OCI-LY1 (cell line): ENCODE data around the gene HOXD8.
A peak's percentile ranks its signal among the peaks of the same experiment; 100 is the strongest.

Source experiments
- H2AFZ ChIP-seq: fragments of 200-600 bp; sonication (generic), shearing (Covaris generic); 2 replicates; pipeline ENCODE4 v1.6.0; 2014; ENCODE audit warnings: antibody characterized with exemption, mild to moderate bottlenecking, low read length
- H3F3A ChIP-seq: fragments of 200-600 bp; sonication (generic), shearing (Covaris generic); 2 replicates; pipeline ENCODE4 v1.6.0; 2014; ENCODE audit warnings: mild to moderate bottlenecking, antibody characterized with exemption, low read length, moderate library complexity; ENCODE audit not compliant: insufficient read depth
- H3K27ac ChIP-seq: fragments of 200-600 bp; sonication (generic); 2 replicates; pipeline ENCODE4 v1.5.1; 2014; ENCODE audit warnings: low read length, mixed run types, mild to moderate bottlenecking, low read depth; ENCODE audit not compliant: poor library complexity, severe bottlenecking
- H3K27me3 ChIP-seq: fragments of 200-600 bp; sonication (generic); 2 replicates; pipeline ENCODE4 v1.6.0; 2014; ENCODE audit warnings: antibody characterized with exemption, mild to moderate bottlenecking, low read length, moderate library complexity; ENCODE audit not compliant: insufficient read depth
- H3K36me3 ChIP-seq: fragments of 200-600 bp; sonication (generic); 2 replicates; pipeline ENCODE4 v1.6.1; 2014; ENCODE audit warnings: mild to moderate bottlenecking, antibody characterized with exemption, low read length, moderate library complexity, mixed read lengths; ENCODE audit not compliant: insufficient read depth
- H3K4me1 ChIP-seq: fragments of 200-600 bp; sonication (generic); 2 replicates; pipeline ENCODE4 v1.5.1; 2014; ENCODE audit warnings: mild to moderate bottlenecking, low read length, moderate library complexity; ENCODE audit not compliant: insufficient read depth, severe bottlenecking
- H3K4me2 ChIP-seq: fragments of 200-600 bp; sonication (generic), shearing (Covaris generic); 2 replicates; pipeline ENCODE4 v1.6.1; 2014; ENCODE audit warnings: low read length
- H3K4me3 ChIP-seq: fragments of 200-600 bp; sonication (generic); 2 replicates; pipeline ENCODE4 v1.5.1; 2014; ENCODE audit warnings: low read length, low read depth, mild to moderate bottlenecking, mixed read lengths; ENCODE audit not compliant: poor library complexity, severe bottlenecking
- H3K79me2 ChIP-seq: fragments of 200-600 bp; shearing (Covaris generic); 2 replicates; pipeline ENCODE4 v1.6.1; 2016; ENCODE audit warnings: mixed run types, low read length, mixed read lengths; ENCODE audit not compliant: insufficient read depth
- H3K9ac ChIP-seq: fragments of 200-600 bp; sonication (generic), shearing (Covaris generic); 2 replicates; pipeline ENCODE4 v1.6.1; 2014; ENCODE audit warnings: mild to moderate bottlenecking, low read length, mixed read lengths
- H3K9me2 ChIP-seq: fragments of 200-600 bp; sonication (generic), shearing (Covaris generic); 2 replicates; pipeline ENCODE4 v1.6.1; 2014; ENCODE audit warnings: low read depth, mild to moderate bottlenecking, low read length, mixed read lengths
- H3K9me3 ChIP-seq: fragments of 200-600 bp; shearing (Covaris generic); 2 replicates; pipeline ENCODE4 v1.6.1; 2014; ENCODE audit warnings: low read length, mixed read lengths
- H4K20me1 ChIP-seq: fragments of 200-600 bp; sonication (generic), shearing (Covaris generic); 2 replicates; pipeline ENCODE4 v1.6.0; 2016; ENCODE audit warnings: mild to moderate bottlenecking, low read length; ENCODE audit not compliant: insufficient read depth
- CTCF ChIP-seq: fragments of 200-600 bp; sonication (generic), shearing (Covaris generic); IDR thresholded peaks from 2 replicates; pipeline ENCODE4 v1.5.1; 2017; ENCODE audit warnings: mild to moderate bottlenecking, antibody characterized with exemption, low read length, moderate library complexity, mixed read lengths
- EZH2 ChIP-seq: fragments of 200-600 bp; sonication (generic), shearing (Covaris generic); IDR thresholded peaks from 2 replicates; pipeline ENCODE4 v1.8.0; 2017; ENCODE audit warnings: borderline replicate concordance, mixed run types, mild to moderate bottlenecking, antibody characterized with exemption, low read length, moderate library complexity, mixed read lengths

HOXD8 gene

GRCh38 chr2:176174824-176175708, 45.6 kb downstream of the HOXD8 start:
- Histone ChIP-seq H3K27ac (no peak overlapping the region), H3K9me2 (no peaks in the 10 kb centered on the region), H3K9ac (no peak overlapping the region), H3K27me3 (0 out of 2 replicates have a peak, but pooled peaks cover 8% of the 10 kb centered on the region), H3K9me3 (no peaks in the 10 kb centered on the region), H3K36me3 (no peaks in the 10 kb centered on the region), H2AFZ (no peak overlapping the region), H3F3A (no peaks in the 10 kb centered on the region), H3K4me2 (0 out of 2 replicates have a peak overlapping the region, but pooled peaks have one; percentile 29), H3K79me2 (no peaks in the 10 kb centered on the region), H4K20me1 (no peaks in the 10 kb centered on the region), H3K4me1 (peaks cover 4% of the 10 kb centered on the region), H3K4me3 (no peak overlapping the region)
- TF ChIP-seq CTCF (no peak), EZH2 (no peak)

GRCh38 chr2:176175709-176176607, 46.5 kb downstream of the HOXD8 start:
- H3F3A ChIP-seq = no peaks in the 10 kb centered on the region
- no peak overlapping the region for H2AFZ ChIP-seq
- H3K4me1 ChIP-seq = peaks cover 4% of the 10 kb centered on the region
- no peak overlapping the region for H3K4me2 ChIP-seq
- H3K9me2 ChIP-seq = no peaks in the 10 kb centered on the region
- no peaks in the 10 kb centered on the region for H3K79me2 ChIP-seq
- H3K36me3 ChIP-seq = no peaks in the 10 kb centered on the region
- H3K27me3 ChIP-seq = 0 out of 2 replicates have a peak, but pooled peaks cover 8% of the 10 kb centered on the region
- H3K27ac ChIP-seq = no peak overlapping the region
- no peaks in the 10 kb centered on the region for H4K20me1 ChIP-seq
- H3K9me3 ChIP-seq = no peaks in the 10 kb centered on the region
- no peak overlapping the region for H3K4me3 ChIP-seq
- no peak for TF ChIP-seq EZH2
- no peak for TF ChIP-seq CTCF
- no peak overlapping the region for H3K9ac ChIP-seq

- no peaks in the 10 kb centered on the region for H3K9me3 ChIP-seq
- no peaks in the 10 kb centered on the region for H3K9me2 ChIP-seq
- no peak overlapping the region for H3K27ac ChIP-seq
- H2AFZ ChIP-seq = no peak overlapping the region
- H3K36me3 ChIP-seq = no peaks in the 10 kb centered on the region
- no peak overlapping the region; the same call in 1 of the 2 replicates for H3K9ac ChIP-seq
- no peaks in the 10 kb centered on the region for H3K79me2 ChIP-seq
- H3K4me1 ChIP-seq = peaks cover 4% of the 10 kb centered on the region
- H3K4me2 ChIP-seq = peak overlapping the region; percentile 50
- H3K27me3 ChIP-seq = 0 out of 2 replicates have a peak, but pooled peaks cover 8% of the 10 kb centered on the region
- H3K4me3 ChIP-seq = peak overlapping the region; percentile 50
- H4K20me1 ChIP-seq = no peaks in the 10 kb centered on the region
- TF ChIP-seq EZH2 (no peak), CTCF (no peak)
- H3F3A ChIP-seq = no peaks in the 10 kb centered on the region
These were observed 48.1 kb downstream of the HOXD8 start for GRCh38 chr2:176177580-176178037.
